HG02981 (cell line): ENCODE results near the gene GPR31.
"Not testable (repeated sequence)": the region's sequence is repeated elsewhere in the genome, so short reads cannot be mapped to it uniquely, and the experiment has no call there.

Source experiments
- ATAC-seq: cut with Tn5 transposase; IDR thresholded peaks from one replicate; pipeline ENCODE4 v1.9.1; 2021; ENCODE audit warnings: mild to moderate bottlenecking, moderate library complexity; ENCODE audit not compliant: unreplicated experiment

Gene GPR31

GRCh38 chr6:167167699-167168098, 9.9 kb upstream of the GPR31 start:
- not testable (repeated sequence) for ATAC-seq

GRCh38 chr6:167165858-167166471, 8.2 kb upstream of the GPR31 start:
- no peak for ATAC-seq

- ATAC-seq, result no peak
Measured at GRCh38 chr6:167164261-167164660, 6.5 kb upstream of the GPR31 start.

- ATAC-seq, result no peak
Measured at GRCh38 chr6:167163476-167164011, 5.8 kb upstream of the GPR31 start.

GRCh38 chr6:167162591-167162990, 4.8 kb upstream of the GPR31 start:
- ATAC-seq, result no peak

GRCh38 chr6:167161851-167162467, 4.2 kb upstream of the GPR31 start:
- ATAC-seq, result no peak

- no peak for ATAC-seq
Measured at GRCh38 chr6:167157414-167157813, 366 bp downstream of the GPR31 start.

- no peak for ATAC-seq
Measured at GRCh38 chr6:167154895-167155294, 2.9 kb downstream of the GPR31 start.

GRCh38 chr6:167154291-167154690, 3.5 kb downstream of the GPR31 start:
- ATAC-seq, result no peak

- peak; percentile 66 for ATAC-seq
Measured at GRCh38 chr6:167153521-167153959, 4.2 kb downstream of the GPR31 start.

- ATAC-seq, result peak; percentile 42
Measured at GRCh38 chr6:167152862-167153261, 4.9 kb downstream of the GPR31 start.

GRCh38 chr6:167151648-167152047, 6.1 kb downstream of the GPR31 start:
- ATAC-seq, result no peak

- ATAC-seq, result peak; percentile 60
Measured at GRCh38 chr6:167150941-167151549, 6.7 kb downstream of the GPR31 start.

GRCh38 chr6:167148997-167149396, 8.8 kb downstream of the GPR31 start:
- ATAC-seq, result no peak

GRCh38 chr6:167148021-167148420, 9.8 kb downstream of the GPR31 start:
- no peak for ATAC-seq

GRCh38 chr6:167146977-167147376, 10.8 kb downstream of the GPR31 start:
- no peak for ATAC-seq

- no peak for ATAC-seq
Measured at GRCh38 chr6:167146135-167146534, 11.6 kb downstream of the GPR31 start.

GRCh38 chr6:167145461-167145860, 12.3 kb downstream of the GPR31 start:
- ATAC-seq, result no peak

- no peak for ATAC-seq
Measured at GRCh38 chr6:167143041-167143440, 14.7 kb downstream of the GPR31 start.

GRCh38 chr6:167142433-167142761, 15.4 kb downstream of the GPR31 start:
- no peak for ATAC-seq

GRCh38 chr6:167141667-167142432, 15.9 kb downstream of the GPR31 start:
- ATAC-seq, result peak; percentile 60
